GM19452 (cell line): Measurements from ENCODE around the gene DCAF15.
"Not testable (repeated sequence)": the region's sequence is repeated elsewhere in the genome, so short reads cannot be mapped to it uniquely, and the experiment has no call there.

Experiments used
- ATAC-seq: cut with Tn5 transposase; IDR thresholded peaks from one replicate; pipeline ENCODE4 v1.9.1; 2021; ENCODE audit not compliant: unreplicated experiment

Gene DCAF15

DNA sequence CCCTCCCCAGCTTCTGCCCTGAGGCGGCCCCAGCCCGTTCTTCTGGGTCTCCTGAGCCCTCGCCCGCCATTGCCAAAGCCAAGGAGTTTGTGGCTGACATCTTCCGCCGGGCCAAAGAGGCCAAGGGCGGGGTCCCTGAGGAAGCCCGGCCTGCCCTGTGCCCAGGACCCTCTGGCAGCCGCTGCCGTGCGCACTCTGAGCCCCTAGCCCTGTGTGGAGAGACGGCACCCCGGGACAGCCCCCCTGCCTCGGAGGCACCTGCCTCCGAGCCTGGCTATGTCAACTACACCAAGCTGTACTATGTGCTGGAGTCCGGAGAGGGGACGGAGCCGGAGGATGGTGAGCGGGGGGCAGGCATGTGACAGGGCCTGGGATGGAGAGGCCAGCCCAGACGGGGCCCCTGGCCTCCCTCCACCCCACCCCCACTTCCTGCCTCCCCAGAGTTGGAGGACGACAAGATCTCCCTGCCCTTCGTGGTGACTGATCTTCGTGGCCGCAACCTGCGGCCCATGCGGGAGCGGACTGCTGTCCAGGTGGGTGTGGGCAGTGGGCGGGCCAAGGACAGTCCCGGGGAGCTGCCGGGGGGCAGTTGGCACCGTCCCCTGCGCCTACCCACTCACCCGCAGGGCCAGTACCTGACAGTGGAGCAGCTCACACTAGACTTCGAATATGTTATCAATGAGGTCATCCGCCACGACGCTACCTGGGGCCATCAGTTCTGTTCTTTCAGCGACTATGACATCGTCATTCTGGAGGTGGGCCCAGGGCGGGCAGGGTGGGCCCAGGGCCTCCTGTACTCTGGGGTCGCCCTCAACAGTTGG is 7.0 kb downstream of the DCAF15 start:
- no peak for ATAC-seq

DNA sequence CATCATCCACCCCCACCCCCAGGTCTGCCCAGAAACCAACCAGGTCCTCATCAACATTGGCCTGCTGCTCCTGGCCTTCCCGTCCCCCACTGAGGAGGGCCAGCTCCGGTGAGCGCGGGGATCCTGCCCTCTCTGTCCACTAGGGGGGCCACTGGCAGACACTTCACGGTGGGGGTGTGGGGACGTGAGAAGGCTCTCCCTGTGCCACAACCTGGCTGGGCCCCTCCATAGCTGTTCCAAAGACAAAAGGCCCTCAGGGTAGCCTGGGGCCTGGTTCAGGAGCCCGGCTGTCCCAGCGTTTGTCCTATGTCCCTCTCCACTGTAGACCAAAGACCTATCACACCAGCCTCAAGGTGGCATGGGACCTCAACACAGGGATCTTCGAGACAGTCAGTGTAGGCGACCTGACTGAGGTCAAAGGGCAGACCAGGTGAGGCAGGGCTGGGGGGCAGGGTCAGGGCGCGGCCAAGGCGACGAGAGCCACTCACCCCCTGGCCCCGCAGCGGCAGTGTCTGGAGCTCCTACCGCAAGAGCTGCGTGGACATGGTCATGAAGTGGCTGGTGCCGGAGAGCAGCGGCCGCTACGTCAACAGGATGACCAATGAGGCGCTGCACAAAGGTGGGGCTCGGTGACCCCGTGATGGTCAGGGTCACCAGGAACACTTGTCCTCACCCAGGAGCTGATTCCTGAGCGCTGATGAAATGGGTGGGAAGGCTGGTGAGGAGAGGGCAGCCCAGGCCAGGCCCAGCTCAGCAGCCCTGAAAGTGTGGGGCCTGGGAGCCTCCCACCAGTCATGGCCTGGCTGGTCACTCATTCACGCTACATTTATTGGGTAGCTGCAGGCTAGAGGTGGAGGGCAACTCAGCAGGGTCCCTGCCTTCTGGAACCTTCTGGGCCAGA is 7.9 kb downstream of the DCAF15 start:
- no peak for ATAC-seq

DNA sequence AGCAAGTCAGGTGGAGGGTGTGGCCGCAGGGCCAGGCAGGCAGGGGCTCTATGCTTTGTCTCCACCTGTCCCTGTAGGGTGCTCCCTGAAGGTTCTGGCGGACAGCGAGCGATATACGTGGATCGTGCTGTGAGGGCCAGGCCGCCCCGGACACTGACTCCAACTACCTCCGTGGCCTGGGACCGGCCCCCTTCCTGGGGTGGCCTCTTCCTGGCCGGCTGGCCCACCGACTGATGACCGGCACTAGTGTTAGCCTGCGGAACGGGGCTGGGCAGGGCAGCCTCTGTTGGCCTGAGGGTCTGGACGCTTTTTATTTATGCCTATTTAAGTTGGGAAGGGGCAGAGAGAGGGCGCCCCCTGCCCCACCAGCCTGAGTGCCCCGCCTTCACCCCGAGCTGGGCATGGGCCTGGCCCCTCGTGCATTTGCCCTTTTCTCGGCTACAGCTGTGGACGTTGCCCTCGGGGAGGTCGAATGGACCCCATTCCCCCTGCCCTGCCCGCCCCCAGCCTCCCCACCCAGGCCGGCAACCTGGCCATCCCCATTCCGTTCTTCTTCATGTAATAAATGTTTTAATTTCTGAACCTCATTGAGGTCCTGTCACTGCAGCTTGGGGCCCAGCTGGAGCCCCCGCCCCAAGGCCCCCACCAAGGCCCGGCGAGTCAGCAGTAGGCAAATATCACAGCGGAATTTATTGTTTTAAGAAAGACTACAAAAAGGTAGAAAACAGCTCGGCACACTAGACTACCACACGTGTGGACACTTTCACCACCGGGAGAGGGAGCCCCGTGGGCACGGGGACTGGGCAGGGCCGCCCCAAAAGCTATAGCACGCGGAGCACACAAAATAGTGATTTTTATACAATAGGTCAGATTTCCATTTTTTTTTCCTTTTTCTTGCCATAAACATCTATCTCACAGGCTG is 8.8 kb downstream of the DCAF15 start:
- no peak for ATAC-seq

DNA sequence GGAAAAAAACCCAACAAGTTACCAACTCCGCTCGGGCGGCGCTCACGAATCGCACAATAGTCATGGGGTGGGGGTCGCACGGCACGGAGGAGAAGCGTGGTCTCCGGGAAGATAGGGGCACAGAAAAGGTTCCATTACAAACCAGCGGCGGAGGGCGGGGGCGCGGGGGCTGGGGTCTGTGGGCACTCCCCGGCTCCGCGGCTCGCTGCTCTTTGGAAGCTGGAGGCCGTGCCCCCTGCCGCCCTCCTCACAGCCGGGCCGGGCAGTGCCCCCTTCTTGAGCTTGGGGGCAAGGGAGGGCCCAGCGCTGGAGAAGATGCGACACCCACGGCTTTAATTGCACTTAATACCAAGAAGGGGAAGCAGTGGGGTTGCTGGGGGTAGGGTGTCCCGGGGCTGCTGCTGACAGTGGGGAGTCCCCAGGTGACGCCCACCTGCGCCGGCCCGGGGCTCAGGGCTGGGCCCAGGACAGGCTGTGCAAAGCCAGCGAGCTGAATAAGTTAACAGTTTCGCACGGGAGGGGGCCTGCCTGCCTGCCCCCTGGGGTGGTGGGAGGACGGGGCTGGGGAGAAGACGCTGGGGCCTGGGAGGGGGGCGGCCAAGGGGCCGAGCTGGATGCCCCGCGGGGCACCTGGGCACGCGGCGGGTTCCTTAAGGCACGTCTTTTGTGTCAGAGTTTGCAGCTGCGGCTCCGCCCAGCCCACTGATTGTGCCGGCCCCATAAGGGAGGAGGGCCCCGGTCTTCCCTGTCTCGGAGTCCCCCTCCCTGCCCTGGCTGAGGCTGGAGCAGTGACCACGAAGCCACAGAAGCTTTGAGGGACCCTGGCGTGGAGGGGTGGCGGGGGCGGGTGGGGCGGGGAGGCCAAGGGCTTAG is 9.8 kb downstream of the DCAF15 start:
- no peak for ATAC-seq

DNA sequence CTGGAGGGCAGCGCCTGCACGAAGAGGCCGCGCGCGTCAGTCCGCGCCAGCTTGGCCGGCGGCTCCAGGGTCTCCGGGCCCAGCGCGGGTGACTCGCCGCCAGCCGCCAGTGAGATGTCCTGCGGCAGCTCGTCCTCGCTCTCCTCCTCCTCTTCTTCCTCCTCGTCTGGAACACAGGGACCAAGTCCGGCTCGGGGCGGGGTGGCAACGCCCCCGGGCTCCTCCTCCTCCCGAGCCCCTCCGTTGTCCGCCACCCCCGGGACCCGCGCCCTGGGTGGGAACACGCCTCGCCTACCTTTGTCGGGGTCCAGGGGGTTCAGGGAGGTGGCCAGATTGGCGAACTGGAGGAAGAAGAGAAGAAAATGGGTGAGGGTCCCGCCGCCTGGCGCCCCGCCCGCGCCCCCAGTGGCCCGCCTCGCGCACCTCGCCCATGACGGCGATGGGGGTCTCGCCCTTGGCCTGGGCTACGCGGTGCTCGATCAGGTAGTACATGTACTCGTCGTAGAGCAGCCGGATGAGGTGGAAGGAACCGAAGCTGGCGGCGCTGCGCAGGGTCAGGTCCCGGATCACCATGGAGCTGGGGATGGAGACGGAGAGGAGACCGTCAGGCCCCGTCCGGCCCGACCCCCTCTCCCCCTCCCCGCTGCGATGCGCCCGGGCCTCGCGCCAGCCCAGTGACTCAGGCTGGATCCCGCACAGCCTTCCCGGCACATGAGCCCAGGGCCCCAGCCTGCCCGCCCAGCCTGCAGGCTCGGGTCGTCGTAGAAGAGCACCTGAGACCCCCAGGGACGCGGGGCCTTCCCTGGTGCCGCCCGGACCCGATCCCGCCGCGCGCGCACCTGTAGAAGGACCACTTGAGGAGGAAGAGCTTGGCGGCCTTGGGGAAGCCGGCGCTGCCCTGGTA is 10.6 kb downstream of the DCAF15 start:
- ATAC-seq = no peak

DNA sequence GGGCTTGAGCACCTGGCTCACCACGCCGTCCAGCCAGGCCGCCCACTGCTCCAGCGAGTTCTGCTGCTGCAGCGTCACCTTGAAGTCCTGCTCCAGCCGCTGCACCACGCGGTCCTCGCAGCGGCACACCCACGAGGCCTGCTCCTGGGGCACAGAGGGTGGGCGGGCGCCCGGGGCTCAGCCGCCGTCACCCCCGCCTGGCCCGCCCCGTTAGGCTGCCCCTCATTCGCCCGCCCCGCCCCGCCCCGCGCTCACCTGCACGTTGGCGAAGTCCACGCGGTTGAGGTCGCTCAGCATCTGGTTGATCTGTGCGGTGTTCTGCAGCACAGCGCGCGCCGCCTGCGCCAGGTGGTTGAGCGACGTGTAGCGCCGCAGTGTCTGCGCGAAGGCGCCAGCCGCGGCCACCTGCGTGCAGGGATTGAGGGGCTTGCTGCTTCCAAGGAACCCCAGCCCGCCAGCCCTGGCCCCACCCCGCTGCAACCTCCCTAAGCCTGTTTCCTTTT is 11.3 kb downstream of the DCAF15 start:
- no peak for ATAC-seq

DNA sequence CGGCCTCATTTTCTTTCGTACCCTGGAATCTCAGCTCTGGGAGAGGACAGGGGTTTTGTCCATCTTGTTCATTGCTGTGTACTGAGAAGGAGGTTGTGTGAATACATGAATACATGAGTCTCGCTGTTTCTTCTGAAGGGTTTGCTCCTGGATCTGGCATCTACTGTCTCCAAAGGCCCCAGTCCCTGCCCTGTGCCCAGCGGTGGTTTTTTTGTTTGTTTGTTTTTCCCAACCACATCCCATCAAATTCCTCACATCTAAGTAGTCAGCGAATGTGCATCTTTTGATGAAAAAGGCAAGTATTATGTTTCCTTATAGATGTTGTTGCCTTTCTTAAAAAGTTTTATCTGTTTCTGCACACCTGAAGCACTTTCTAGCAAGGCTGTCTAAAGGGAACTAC is 12.5 kb downstream of the DCAF15 start:
- no peak for ATAC-seq

DNA sequence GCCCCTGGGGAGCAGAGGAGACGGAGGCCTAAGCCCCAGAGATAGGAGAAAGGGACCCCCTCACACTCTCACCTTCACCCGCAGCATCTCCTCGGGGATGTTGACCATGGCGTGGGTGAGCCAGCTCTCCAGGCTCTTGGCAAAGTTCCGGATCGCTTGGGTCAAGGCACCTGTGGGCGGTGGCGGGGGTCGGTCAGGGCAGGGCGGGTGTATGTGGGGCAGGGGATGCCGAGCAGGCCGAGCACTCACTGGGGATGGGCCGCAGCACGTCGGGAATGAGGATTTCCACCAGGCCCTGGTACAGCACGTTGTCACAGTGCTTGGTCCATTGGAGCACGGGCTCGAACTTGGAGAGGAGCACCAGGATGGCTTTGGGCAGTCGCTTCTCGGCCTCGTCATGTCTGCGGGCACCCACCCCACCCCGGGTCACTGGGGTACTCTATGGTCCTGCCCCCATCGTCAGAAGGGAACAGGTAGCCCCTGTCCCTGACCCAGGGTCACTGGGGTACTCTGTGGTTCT is 13.1 kb downstream of the DCAF15 start:
- ATAC-seq = no peak

DNA sequence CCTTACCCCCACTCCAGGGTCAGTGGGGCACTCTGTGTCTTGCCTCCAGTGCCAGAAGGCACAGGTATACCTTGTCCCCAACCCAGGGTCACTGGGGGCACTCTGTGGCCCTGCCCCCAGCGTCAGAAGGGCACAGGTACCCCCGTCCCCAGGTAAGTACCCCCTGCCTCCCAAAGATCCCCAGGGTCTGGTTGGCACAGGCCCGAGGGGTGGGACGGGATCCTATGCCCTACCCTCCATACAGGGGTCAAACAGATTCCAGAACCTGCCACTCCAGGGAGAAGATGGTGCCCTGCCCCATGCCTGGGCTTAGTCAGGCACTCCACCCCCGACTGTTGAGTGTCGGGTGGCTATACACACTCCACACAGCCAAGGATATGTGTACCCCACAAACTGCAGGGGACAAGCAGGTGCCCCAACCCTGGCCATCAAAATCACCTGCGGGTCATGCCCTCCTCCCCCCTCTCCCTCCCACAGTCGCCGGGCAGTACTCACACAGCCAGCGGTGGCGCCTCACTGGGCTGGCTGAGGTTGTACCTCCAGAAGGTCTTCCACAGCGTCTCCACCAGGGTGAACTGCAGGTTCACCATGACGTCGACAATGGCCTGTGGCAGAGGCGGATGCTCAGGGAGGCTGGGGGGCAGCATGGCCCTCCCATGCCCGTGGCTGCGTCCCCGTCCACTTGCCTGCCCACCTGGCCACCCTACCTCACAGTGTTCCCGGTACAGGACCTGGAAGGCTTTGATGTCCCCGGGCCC is 13.8 kb downstream of the DCAF15 start:
- no peak for ATAC-seq

DNA sequence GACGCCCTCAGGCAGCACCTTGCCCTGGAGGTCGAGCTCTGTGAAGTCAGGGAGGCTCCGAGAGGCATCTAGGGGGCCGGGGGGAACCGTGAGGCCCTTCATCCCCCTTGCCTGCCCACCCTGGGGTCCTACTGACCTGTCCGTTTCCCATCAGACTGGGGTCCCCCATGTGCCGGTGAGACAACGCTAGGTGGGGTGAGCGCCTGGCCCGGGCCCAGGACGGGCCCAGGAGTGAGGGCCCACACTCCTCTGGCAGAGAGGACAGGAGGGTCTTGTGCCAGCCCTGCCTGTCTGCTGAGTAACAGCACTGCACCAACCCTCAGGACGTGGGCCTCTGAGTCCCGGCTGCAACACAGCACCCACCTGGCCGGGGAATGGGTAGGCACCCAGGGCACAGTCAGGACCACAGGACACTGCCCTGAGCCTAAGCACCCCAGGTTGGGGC is 14.4 kb downstream of the DCAF15 start:
- ATAC-seq = no peak

DNA sequence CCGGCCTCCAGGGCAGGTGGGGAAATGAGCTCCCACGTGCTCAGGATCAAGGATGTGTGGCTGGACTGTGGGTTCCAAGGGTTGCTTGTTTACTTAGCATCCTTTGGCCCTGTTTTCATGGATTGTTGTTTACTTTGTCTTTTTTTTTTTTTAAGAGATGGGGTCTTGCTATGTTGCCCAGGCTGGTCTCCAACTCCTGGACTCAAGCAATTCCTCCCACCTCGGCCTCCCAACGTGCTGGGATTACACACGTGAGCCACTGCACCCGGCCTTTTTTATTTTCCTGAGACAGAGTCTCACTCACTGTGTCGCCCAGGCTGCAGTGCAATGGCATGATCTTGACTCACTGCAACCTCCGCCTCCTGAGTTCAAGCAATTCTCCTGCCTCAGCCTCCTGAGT is 14.9 kb downstream of the DCAF15 start:
- not testable (repeated sequence) for ATAC-seq

DNA sequence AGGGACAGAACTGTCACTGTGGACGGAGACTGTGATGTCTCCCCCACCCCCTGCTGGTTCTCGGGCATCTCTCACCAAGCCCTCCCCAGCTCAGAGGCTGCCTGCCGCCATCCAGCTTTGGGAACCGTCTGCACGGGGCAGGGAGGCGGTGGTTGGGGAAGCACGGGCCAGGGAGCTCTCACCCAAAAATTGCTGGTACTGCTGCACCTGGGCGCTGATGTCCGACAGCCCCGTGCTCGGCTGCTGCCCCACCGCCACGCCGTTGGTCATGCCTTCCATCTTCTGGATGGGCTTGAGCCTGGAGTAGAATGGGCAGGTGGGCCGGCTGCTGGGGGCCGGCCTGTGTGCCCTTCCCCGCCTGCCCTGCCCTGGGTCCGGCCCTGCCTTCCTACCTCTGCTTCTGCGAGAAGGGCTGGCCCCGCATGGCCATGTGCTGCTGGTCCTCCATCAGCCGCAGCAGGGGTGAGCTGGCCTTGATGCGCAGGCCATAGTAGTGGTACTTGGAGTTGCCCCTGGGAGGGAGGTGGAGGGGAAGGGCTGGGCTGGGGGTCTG is 16.1 kb downstream of the DCAF15 start:
- ATAC-seq = no peak

DNA sequence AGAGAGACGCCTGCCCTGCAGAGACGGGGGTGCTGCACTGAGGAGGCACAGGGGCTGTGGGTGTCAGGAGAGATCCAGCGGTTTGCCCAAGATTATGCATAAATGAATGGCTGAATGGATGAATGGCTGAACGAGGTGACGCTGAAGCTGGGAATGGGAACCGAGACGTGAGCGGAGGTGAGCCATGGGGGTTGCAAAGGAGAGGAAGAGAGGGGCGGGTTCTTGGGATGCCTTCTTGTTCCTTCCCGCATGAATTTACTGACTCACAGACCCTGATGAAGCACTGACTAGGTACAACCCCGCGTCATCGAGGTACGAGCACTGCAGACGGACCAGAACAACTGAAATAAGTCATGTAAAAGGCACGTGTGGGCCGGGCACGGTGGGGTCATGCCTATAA is 16.7 kb downstream of the DCAF15 start:
- no peak for ATAC-seq

DNA sequence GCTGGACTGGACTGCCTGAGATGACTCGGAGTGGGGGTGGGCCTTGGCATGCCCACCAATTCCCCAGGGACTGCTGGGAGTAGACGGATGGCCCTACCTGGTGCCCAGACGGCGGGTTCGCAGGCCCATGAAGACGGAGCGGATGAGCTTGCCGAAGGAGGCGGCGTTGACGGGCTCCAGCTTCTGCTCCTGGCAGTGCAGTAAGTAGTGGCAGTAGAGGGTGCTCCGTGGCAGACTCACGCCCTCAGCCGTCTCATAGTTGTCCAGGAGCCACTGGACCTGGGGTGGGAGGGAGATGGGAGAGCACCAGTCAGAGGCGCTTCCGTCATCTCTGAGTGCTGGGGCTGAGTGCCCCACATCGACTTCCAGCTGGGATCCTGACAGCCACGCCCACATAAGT is 17.6 kb downstream of the DCAF15 start:
- ATAC-seq = no peak

DNA sequence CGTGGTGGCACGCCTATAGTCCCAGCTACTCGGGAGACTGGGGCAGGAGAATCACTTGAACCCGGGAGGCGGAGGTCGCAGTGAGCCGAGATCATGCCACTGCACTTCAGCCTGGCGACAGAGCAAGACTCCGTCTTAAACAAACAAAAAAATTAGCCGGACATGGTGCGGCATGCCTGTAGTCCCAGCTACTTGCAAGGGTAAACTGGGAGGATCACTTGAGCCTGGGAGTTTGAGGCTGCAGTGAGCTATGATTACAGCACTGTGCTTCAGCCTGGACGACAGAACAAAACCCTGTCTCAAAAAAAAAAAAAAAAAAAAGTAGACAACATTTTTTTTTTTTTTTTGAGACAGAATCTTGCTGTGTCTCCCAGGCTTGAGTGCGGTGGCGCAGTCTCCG is 19.6 kb downstream of the DCAF15 start:
- not testable (repeated sequence) for ATAC-seq

DNA sequence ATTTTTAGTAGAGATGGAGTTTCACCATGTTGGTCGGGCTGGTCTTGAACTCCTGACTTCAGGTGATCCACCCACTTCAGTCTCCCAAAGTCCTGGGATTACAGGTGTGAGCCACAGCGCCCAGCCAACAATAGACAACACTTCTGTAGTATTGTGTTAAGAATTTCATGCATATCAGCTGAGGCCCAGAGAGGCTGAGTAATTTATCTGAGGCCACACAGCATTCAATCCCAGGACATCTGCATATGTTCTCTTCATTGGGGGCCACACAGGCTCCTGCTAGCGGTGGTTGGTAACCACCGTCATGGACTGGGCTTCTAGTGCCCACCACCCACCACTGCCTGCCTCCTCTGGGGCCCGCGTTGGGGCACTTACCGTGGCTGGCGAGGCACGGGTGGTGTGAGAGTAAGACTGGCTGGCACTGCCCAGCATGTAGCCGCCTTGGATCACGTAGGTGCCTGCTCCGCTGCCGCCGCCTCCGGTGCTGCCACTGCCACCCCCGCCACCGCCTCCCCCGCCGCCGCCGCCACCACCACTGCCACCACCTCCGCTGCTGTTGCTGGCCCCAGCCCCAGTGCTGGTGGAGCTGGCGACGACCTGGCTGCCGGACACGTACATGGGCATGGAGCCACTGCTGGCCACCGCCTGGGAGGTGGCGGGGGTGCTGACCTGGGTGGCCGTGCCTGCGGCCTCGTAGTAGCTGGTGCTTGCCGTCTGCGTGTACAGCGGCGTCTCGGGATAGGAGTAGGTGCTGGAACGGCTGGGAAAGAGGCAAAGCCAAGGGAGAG is 20.3 kb downstream of the DCAF15 start:
- no peak for ATAC-seq

DNA sequence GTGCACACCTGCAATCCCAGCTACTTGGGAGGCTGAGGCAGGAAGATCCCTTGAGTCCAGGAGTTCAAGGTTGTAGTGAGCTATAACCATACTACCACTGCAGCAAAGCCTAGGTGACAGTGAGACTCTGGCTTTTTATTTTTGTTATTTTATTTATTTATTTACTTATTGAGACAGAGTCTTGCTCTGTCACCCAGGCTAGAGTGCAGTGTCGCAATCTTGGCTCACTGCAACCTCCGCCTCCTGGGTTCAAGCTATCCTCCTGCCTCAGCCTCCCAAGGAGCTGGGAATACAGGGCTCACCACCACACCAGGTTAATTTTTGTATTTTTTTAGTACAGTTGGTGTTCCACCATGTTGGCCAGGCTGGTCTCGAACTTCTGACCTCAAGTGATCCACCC is 21.2 kb downstream of the DCAF15 start:
- not testable (repeated sequence) for ATAC-seq
